ENCODE measurements around the gene KIFC3. TPM values are rescaled to one million over a fixed set of nuclear protein-coding genes. Genes with fewer than 3 reads are reported as not detected.

The KIFC3 gene
- total RNA-seq, 1 donor from 2014 or later = 0.76 TPM

DNA sequence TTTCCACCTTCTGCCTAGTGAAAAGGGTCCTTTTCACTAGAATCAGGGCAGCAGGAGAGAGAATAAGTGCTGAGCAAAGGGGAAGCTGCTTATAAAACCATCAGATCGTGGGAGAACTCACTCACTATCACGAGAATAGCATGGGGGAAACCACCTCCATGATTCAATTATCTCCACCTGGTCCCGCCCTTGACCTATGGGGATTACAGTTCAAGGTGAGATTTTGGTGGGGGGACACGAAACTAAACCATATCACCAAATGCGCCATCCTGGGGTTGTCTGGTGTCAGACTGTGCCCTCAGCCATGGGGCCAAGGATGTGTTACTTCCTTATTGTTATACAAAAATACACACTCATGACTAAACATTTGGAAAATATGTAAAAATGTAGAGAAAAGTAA, 77.1 kb downstream of the KIFC3 start:
- Mint-ChIP-seq H3K9me3 (ENCODE audit: unreplicated experiment) (no peaks in the 10 kb centered on the region), H3K36me3 (ENCODE audit: unreplicated experiment) (no peaks in the 10 kb centered on the region), H3K4me1 (ENCODE audit: low read depth, unreplicated experiment) (no peaks in the 10 kb centered on the region), H3K27me3 (ENCODE audit: unreplicated experiment) (peaks cover 2% of the 10 kb centered on the region), H3K27ac (ENCODE audit: unreplicated experiment) (no peak overlapping the region), H3K4me3 (ENCODE audit: unreplicated experiment) (no peak overlapping the region)
- TF ChIP-seq, protein P1, sequence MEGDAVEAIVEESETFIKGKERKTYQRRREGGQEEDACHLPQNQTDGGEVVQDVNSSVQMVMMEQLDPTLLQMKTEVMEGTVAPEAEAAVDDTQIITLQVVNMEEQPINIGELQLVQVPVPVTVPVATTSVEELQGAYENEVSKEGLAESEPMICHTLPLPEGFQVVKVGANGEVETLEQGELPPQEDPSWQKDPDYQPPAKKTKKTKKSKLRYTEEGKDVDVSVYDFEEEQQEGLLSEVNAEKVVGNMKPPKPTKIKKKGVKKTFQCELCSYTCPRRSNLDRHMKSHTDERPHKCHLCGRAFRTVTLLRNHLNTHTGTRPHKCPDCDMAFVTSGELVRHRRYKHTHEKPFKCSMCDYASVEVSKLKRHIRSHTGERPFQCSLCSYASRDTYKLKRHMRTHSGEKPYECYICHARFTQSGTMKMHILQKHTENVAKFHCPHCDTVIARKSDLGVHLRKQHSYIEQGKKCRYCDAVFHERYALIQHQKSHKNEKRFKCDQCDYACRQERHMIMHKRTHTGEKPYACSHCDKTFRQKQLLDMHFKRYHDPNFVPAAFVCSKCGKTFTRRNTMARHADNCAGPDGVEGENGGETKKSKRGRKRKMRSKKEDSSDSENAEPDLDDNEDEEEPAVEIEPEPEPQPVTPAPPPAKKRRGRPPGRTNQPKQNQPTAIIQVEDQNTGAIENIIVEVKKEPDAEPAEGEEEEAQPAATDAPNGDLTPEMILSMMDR (IDR thresholded peaks at IDR 0.05; ENCODE audit: partially characterized antibody, unreplicated experiment) = no peak
- DNase-seq = no peak

GRCh38 chr16:57724531-57724930, 77.8 kb downstream of the KIFC3 start:
- no peak overlapping the region for H3K27ac Mint-ChIP-seq (ENCODE audit: unreplicated experiment)
- no peaks in the 10 kb centered on the region for H3K36me3 Mint-ChIP-seq (ENCODE audit: unreplicated experiment)
- H3K4me3 Mint-ChIP-seq (ENCODE audit: unreplicated experiment) = no peak overlapping the region
- no peak for DNase-seq
- TF ChIP-seq, protein P1 (IDR thresholded peaks at IDR 0.05; ENCODE audit: partially characterized antibody, unreplicated experiment) = no peak
- H3K9me3 Mint-ChIP-seq (ENCODE audit: unreplicated experiment) = peaks cover under 1% of the 10 kb centered on the region
- H3K4me1 Mint-ChIP-seq (ENCODE audit: low read depth, unreplicated experiment) = no peaks in the 10 kb centered on the region
- H3K27me3 Mint-ChIP-seq (ENCODE audit: unreplicated experiment) = peaks cover 2% of the 10 kb centered on the region

DNA sequence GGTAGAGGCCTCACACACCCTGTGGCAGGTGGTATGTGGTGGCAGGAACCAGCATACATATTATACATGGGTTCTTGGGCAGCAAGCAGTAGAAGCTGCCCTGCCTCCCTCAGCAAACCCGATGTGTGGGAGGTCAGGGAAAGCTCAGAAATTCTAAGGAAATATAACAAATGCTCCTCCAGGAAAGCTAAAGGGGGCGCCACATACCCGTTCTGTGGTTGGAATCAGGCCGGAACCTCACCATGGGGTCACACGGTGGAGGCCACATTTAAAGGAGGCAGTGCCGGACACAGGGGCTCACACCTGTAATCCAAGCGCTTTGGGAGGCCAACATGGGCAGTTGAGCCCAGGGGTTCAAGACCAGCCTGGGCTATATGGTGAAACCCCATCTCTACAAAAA, 79.1 kb downstream of the KIFC3 start:
- no peak overlapping the region for H3K27ac Mint-ChIP-seq (ENCODE audit: unreplicated experiment)
- peaks cover 5% of the 10 kb centered on the region for H3K9me3 Mint-ChIP-seq (ENCODE audit: unreplicated experiment)
- peak; percentile 46 for DNase-seq
- H3K4me3 Mint-ChIP-seq (ENCODE audit: unreplicated experiment) = no peak overlapping the region
- H3K27me3 Mint-ChIP-seq (ENCODE audit: unreplicated experiment) = peaks cover 5% of the 10 kb centered on the region
- TF ChIP-seq, protein P1 (IDR thresholded peaks at IDR 0.05; ENCODE audit: partially characterized antibody, unreplicated experiment) = peak; percentile 28
- no peaks in the 10 kb centered on the region for H3K36me3 Mint-ChIP-seq (ENCODE audit: unreplicated experiment)
- H3K4me1 Mint-ChIP-seq (ENCODE audit: low read depth, unreplicated experiment) = no peaks in the 10 kb centered on the region

DNA sequence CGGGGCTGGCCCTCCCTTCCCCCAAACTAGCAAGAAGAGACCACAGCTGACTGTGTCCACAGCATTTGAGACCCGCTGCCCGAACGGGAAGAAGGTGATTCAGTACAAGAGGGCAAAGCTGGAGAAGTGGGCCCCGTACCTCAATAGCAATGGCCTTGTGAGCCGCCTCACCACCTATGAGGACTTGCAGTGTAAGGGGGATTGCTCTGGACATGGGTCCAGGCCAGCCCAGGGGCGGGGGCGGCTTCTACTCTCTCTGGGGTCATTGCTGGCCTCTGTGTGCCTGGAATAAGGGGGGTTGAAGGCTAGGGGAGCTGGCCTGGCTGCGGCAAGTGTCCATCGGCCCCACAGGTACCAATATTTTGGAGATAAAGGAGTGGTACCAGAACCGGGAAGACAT, 79.6 kb downstream of the KIFC3 start:
- Mint-ChIP-seq H3K27ac (ENCODE audit: unreplicated experiment) (no peak overlapping the region), H3K36me3 (ENCODE audit: unreplicated experiment) (no peaks in the 10 kb centered on the region), H3K9me3 (ENCODE audit: unreplicated experiment) (peaks cover 5% of the 10 kb centered on the region), H3K27me3 (ENCODE audit: unreplicated experiment) (peaks cover 3% of the 10 kb centered on the region), H3K4me1 (ENCODE audit: low read depth, unreplicated experiment) (no peaks in the 10 kb centered on the region), H3K4me3 (ENCODE audit: unreplicated experiment) (no peak overlapping the region)
- TF ChIP-seq, protein P1 (IDR thresholded peaks at IDR 0.05; ENCODE audit: partially characterized antibody, unreplicated experiment) = no peak
- DNase-seq = no peak

DNA sequence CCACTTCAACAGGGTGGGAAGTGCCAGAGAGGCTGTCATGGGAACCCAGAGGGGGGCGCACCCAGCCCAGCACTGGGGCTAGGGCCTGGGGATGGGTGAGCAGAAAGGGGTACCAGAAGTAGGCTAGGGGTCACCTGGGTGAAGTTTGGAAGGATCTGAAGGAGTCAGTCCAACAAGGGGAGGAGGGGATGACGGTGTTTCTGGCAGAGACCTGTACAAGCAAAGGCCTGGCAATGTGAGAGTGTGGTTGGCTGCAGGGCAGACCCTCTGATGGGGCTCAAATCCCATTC, 80.1 kb downstream of the KIFC3 start:
- Mint-ChIP-seq H3K36me3 (ENCODE audit: unreplicated experiment) (no peaks in the 10 kb centered on the region), H3K4me3 (ENCODE audit: unreplicated experiment) (no peak overlapping the region), H3K4me1 (ENCODE audit: low read depth, unreplicated experiment) (no peaks in the 10 kb centered on the region), H3K27me3 (ENCODE audit: unreplicated experiment) (peaks cover 3% of the 10 kb centered on the region), H3K9me3 (ENCODE audit: unreplicated experiment) (peaks cover 5% of the 10 kb centered on the region), H3K27ac (ENCODE audit: unreplicated experiment) (no peak overlapping the region)
- TF ChIP-seq, protein P1 (IDR thresholded peaks at IDR 0.05; ENCODE audit: partially characterized antibody, unreplicated experiment) = no peak
- DNase-seq = no peak
